Measurements from ENCODE around the gene PHF5A.

- TF ChIP-seq TAF1 (conservative IDR thresholded peaks at IDR 0.05) = no peak
- TF ChIP-seq RAD21 (IDR thresholded peaks at IDR 0.05) = peak; percentile 62 to 79
- TF ChIP-seq CTCF (IDR thresholded peaks at IDR 0.05; ENCODE audit: low read depth, low read length, missing input control) = peak; percentile 41
- no peak for TF ChIP-seq RXRA (IDR thresholded peaks at IDR 0.05)
- TF ChIP-seq GABPA (IDR thresholded peaks at IDR 0.05 in 1 of 2, conservative IDR thresholded peaks at IDR 0.05 in 1 of 2) = no peak
- no peak for TF ChIP-seq EGR1 (IDR thresholded peaks at IDR 0.05; ENCODE audit: low read depth in 2 of 2)
- no peak for TF ChIP-seq FOXA1 (IDR thresholded peaks at IDR 0.05)
- TF ChIP-seq YY1 (IDR thresholded peaks at IDR 0.05) = no peak
Measured at GRCh38 chr22:41501209-41501608, 32.7 kb upstream of the PHF5A start.

Data from liver (tissue), 3 donors.